Measurements from ENCODE around the gene ARHGAP22.

The ARHGAP22 gene

DNA sequence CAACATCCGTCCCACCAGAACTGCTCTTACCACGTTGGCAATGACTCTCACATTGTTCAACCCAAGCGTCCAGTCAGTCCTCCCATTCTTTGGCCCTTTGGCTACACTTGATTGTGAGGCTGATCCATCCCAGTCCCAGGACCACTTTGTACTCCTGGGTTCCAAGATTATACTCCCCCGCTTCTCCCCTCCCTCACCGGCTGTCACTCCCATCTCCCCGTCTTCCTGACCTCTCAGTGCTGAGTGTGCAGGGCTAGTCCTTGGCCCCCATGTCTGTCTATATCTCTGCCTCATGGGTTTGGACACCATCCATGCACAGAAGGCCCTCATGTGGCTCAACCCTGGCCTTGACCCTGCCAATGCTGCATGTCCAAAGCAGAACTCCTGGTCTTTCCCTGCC lies 12.5 kb downstream of the ARHGAP22 start:
- no peak overlapping the region for H3K4me2 ChIP-seq (ENCODE audit: low read length, poor library complexity, severe bottlenecking)
- no peak overlapping the region for H2AK5ac ChIP-seq (ENCODE audit: low read length, severe bottlenecking)
- H4K91ac ChIP-seq (ENCODE audit: low read length), result no peak overlapping the region
- peaks cover 18% of the 10 kb centered on the region for H3K4me1 ChIP-seq (ENCODE audit: control insufficient read depth, insufficient read depth, low read depth, low read length)
- no peak overlapping the region for H2BK120ac ChIP-seq (ENCODE audit: low read depth, low read length)
- H3K18ac ChIP-seq (ENCODE audit: low read depth in 1 of 2, low read length in 2 of 2), result no peak overlapping the region
- no peak overlapping the region for H2BK15ac ChIP-seq (ENCODE audit: low read depth, poor library complexity, severe bottlenecking)
- no peak overlapping the region for H3K27ac ChIP-seq (ENCODE audit: low read length, poor library complexity, severe bottlenecking)
- no peaks in the 10 kb centered on the region for H3K27me3 ChIP-seq (ENCODE audit: control insufficient read depth in 1 of 2, insufficient read depth in 1 of 2, low read length in 2 of 2)
- H2BK12ac ChIP-seq (ENCODE audit: low read length in 2 of 2), result no peak overlapping the region
- H2BK5ac ChIP-seq (ENCODE audit: low read depth, low read length, poor library complexity, severe bottlenecking), result no peak overlapping the region
- H3K4ac ChIP-seq (ENCODE audit: low read depth in 1 of 2, low read length in 2 of 2), result no peak overlapping the region
- H2AFZ ChIP-seq (ENCODE audit: low read depth, low read length), result no peak overlapping the region
- no peaks in the 10 kb centered on the region for H3K9me3 ChIP-seq (ENCODE audit: control insufficient read depth, low read length)
- 91% methylated on average over 6 of the region's 6 CpGs for WGBS
- peak overlapping the region in 1 of 2 experiments; percentile 68 for H3K14ac ChIP-seq (ENCODE audit: low read length in 2 of 2)
- H3K79me1 ChIP-seq (replicated peaks; ENCODE audit: low read length, poor library complexity, severe bottlenecking), result peaks cover 18% of the 10 kb centered on the region
- no peak overlapping the region for H3K9ac ChIP-seq (ENCODE audit: low read length)
- H4K8ac ChIP-seq (ENCODE audit: low read length), result no peak overlapping the region
- no peak overlapping the region for H3K4me3 ChIP-seq (ENCODE audit: insufficient read depth in 1 of 2, low read depth in 1 of 2, low read length in 2 of 2)
- H3K36me3 ChIP-seq (ENCODE audit: control insufficient read depth in 1 of 2, insufficient read depth in 2 of 2, low read depth in 1 of 2, low read length in 2 of 2), result peaks cover 8 to 49% of the 10 kb centered on the region in 2 experiments
- DNase-seq, result no peak
- H3K23ac ChIP-seq (ENCODE audit: low read length in 2 of 2), result peak overlapping the region in 1 of 2 experiments; percentile 3

- Histone ChIP-seq H3K9me3 (ENCODE audit: control insufficient read depth, low read length) (no peaks in the 10 kb centered on the region), H3K9ac (ENCODE audit: low read length) (no peak overlapping the region), H4K91ac (ENCODE audit: low read length) (no peak overlapping the region), H4K8ac (ENCODE audit: low read length) (no peak overlapping the region), H3K23ac (ENCODE audit: low read length in 2 of 2) (no peak overlapping the region), H3K36me3 (ENCODE audit: control insufficient read depth in 1 of 2, insufficient read depth in 2 of 2, low read depth in 1 of 2, low read length in 2 of 2) (peaks cover 8 to 50% of the 10 kb centered on the region in 2 experiments), H2BK15ac (ENCODE audit: low read depth, poor library complexity, severe bottlenecking) (no peak overlapping the region), H3K79me1 (replicated peaks; ENCODE audit: low read length, poor library complexity, severe bottlenecking) (peaks cover 22% of the 10 kb centered on the region), H2BK12ac (ENCODE audit: low read length in 2 of 2) (no peak overlapping the region), H3K18ac (ENCODE audit: low read depth in 1 of 2, low read length in 2 of 2) (no peak overlapping the region), H2BK120ac (ENCODE audit: low read depth, low read length) (no peak overlapping the region), H3K4me1 (ENCODE audit: control insufficient read depth, insufficient read depth, low read depth, low read length) (peaks cover 18% of the 10 kb centered on the region), H3K4me3 (ENCODE audit: insufficient read depth in 1 of 2, low read depth in 1 of 2, low read length in 2 of 2) (no peak overlapping the region), H2BK5ac (ENCODE audit: low read depth, low read length, poor library complexity, severe bottlenecking) (no peak overlapping the region), H3K4ac (ENCODE audit: low read depth in 1 of 2, low read length in 2 of 2) (no peak overlapping the region), H3K27ac (ENCODE audit: low read length, poor library complexity, severe bottlenecking) (no peak overlapping the region), H3K4me2 (ENCODE audit: low read length, poor library complexity, severe bottlenecking) (no peak overlapping the region), H2AK5ac (ENCODE audit: low read length, severe bottlenecking) (no peak overlapping the region), H3K14ac (ENCODE audit: low read length in 2 of 2) (no peak overlapping the region), H2AFZ (ENCODE audit: low read depth, low read length) (no peak overlapping the region), H3K27me3 (ENCODE audit: control insufficient read depth in 1 of 2, insufficient read depth in 1 of 2, low read length in 2 of 2) (no peaks in the 10 kb centered on the region)
- DNase-seq, result no peak
- WGBS, result 96% methylated on average over 10 of the region's 10 CpGs
These were observed 13.9 kb downstream of the ARHGAP22 start for GRCh38 chr10:48590945-48591344.

DNA sequence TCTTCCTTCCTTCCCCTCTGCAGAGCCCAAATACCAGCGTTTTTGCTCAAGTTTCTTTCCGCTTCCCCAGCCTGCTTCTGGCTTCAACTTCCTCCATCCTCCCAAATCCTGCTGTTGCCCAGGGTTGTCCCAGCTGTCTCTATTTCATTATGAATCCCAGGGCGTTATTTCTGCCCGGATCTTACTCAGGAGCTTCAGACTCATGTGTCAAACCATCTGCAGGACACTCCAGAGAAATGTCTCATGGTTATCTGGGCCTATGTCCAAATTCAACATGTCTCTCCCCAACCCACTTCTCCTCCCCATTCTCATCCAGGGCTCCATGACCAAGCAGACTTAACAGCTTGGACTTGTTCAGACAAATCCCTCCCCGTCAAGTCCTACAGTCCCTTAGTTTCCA lies 15.6 kb downstream of the ARHGAP22 start:
- peak; percentile 16 for DNase-seq
- Histone ChIP-seq H3K4me3 (ENCODE audit: insufficient read depth in 1 of 2, low read depth in 1 of 2, low read length in 2 of 2) (peak overlapping the region in 1 of 2 experiments; percentile 48), H2BK12ac (ENCODE audit: low read length in 2 of 2) (peak overlapping the region in 1 of 2 experiments; percentile 15), H3K14ac (ENCODE audit: low read length in 2 of 2) (no peak overlapping the region), H3K79me1 (replicated peaks; ENCODE audit: low read length, poor library complexity, severe bottlenecking) (peaks cover 23% of the 10 kb centered on the region), H4K8ac (ENCODE audit: low read length) (peak overlapping the region; percentile 35), H3K4me2 (ENCODE audit: low read length, poor library complexity, severe bottlenecking) (no peak overlapping the region), H3K4ac (ENCODE audit: low read depth in 1 of 2, low read length in 2 of 2) (peak overlapping the region; percentile 41 to 53), H3K9ac (ENCODE audit: low read length) (peak overlapping the region; percentile 89), H3K27me3 (ENCODE audit: control insufficient read depth in 1 of 2, insufficient read depth in 1 of 2, low read length in 2 of 2) (no peaks in the 10 kb centered on the region), H4K91ac (ENCODE audit: low read length) (no peak overlapping the region), H3K23ac (ENCODE audit: low read length in 2 of 2) (no peak overlapping the region), H3K4me1 (ENCODE audit: control insufficient read depth, insufficient read depth, low read depth, low read length) (peaks cover 16% of the 10 kb centered on the region), H2BK15ac (ENCODE audit: low read depth, poor library complexity, severe bottlenecking) (no peak overlapping the region), H2BK120ac (ENCODE audit: low read depth, low read length) (no peak overlapping the region), H3K18ac (ENCODE audit: low read depth in 1 of 2, low read length in 2 of 2) (peak overlapping the region in 1 of 2 experiments; percentile 85), H3K9me3 (ENCODE audit: control insufficient read depth, low read length) (peaks cover 6% of the 10 kb centered on the region), H2AFZ (ENCODE audit: low read depth, low read length) (peak overlapping the region; percentile 18), H2BK5ac (ENCODE audit: low read depth, low read length, poor library complexity, severe bottlenecking) (no peak overlapping the region), H2AK5ac (ENCODE audit: low read length, severe bottlenecking) (peak overlapping the region; percentile 19), H3K27ac (ENCODE audit: low read length, poor library complexity, severe bottlenecking) (no peak overlapping the region), H3K36me3 (ENCODE audit: control insufficient read depth in 1 of 2, insufficient read depth in 2 of 2, low read depth in 1 of 2, low read length in 2 of 2) (peaks cover 13 to 55% of the 10 kb centered on the region in 2 experiments)
- 88% methylated on average over 5 of the region's 5 CpGs for WGBS

DNA sequence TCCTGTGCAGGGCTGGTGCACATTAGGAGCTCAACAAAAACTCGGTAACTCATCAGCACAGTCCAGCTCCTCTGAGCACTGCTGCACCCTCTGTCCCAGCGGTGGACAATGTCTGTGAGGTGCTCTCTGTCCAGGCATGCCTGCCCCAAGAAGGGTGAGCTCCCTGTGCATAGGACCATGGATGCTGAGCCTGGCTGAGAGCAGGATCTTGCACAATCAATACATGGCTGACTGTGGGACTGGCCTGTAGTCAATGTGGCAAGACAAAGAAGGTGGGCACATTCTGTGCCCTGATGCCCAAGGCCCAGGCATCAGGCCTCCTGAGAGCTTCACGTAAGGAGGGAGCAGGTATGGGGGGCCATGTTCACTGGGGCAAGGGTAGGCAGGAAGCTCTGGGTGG lies 17.1 kb downstream of the ARHGAP22 start:
- H3K23ac ChIP-seq (ENCODE audit: low read length in 2 of 2), result peak overlapping the region in 1 of 2 experiments; percentile 28
- peaks cover 17 to 66% of the 10 kb centered on the region in 2 experiments for H3K36me3 ChIP-seq (ENCODE audit: control insufficient read depth in 1 of 2, insufficient read depth in 2 of 2, low read depth in 1 of 2, low read length in 2 of 2)
- peak overlapping the region in 1 of 2 experiments; percentile 25 for H3K18ac ChIP-seq (ENCODE audit: low read depth in 1 of 2, low read length in 2 of 2)
- no peaks in the 10 kb centered on the region for H3K27me3 ChIP-seq (ENCODE audit: control insufficient read depth in 1 of 2, insufficient read depth in 1 of 2, low read length in 2 of 2)
- DNase-seq, result no peak
- H4K8ac ChIP-seq (ENCODE audit: low read length), result peak overlapping the region; percentile 35
- H3K9me3 ChIP-seq (ENCODE audit: control insufficient read depth, low read length), result peaks cover 6% of the 10 kb centered on the region
- no peak overlapping the region for H3K14ac ChIP-seq (ENCODE audit: low read length in 2 of 2)
- H3K9ac ChIP-seq (ENCODE audit: low read length), result peak overlapping the region; percentile 89
- no peak overlapping the region for H2AK5ac ChIP-seq (ENCODE audit: low read length, severe bottlenecking)
- no peak overlapping the region for H3K4ac ChIP-seq (ENCODE audit: low read depth in 1 of 2, low read length in 2 of 2)
- H3K4me3 ChIP-seq (ENCODE audit: insufficient read depth in 1 of 2, low read depth in 1 of 2, low read length in 2 of 2), result no peak overlapping the region
- no peak overlapping the region for H2BK15ac ChIP-seq (ENCODE audit: low read depth, poor library complexity, severe bottlenecking)
- 99% methylated on average over 3 of the region's 3 CpGs for WGBS
- no peak overlapping the region for H2BK5ac ChIP-seq (ENCODE audit: low read depth, low read length, poor library complexity, severe bottlenecking)
- H4K91ac ChIP-seq (ENCODE audit: low read length), result peak overlapping the region; percentile 64
- H2BK12ac ChIP-seq (ENCODE audit: low read length in 2 of 2), result no peak overlapping the region
- no peak overlapping the region for H3K4me2 ChIP-seq (ENCODE audit: low read length, poor library complexity, severe bottlenecking)
- peaks cover 24% of the 10 kb centered on the region for H3K79me1 ChIP-seq (replicated peaks; ENCODE audit: low read length, poor library complexity, severe bottlenecking)
- no peak overlapping the region for H2BK120ac ChIP-seq (ENCODE audit: low read depth, low read length)
- H2AFZ ChIP-seq (ENCODE audit: low read depth, low read length), result no peak overlapping the region
- peaks cover 16% of the 10 kb centered on the region for H3K4me1 ChIP-seq (ENCODE audit: control insufficient read depth, insufficient read depth, low read depth, low read length)
- no peak overlapping the region for H3K27ac ChIP-seq (ENCODE audit: low read length, poor library complexity, severe bottlenecking)

All from mesenchymal stem cell (in vitro differentiated cells and primary cell).